GM18520 (cell line): Measurements from ENCODE around the gene RUFY1.
A peak's percentile ranks its signal among the peaks of the same experiment; 100 is the strongest.
"Not testable (repeated sequence)": the region's sequence is repeated elsewhere in the genome, so short reads cannot be mapped to it uniquely, and the experiment has no call there.

ENCODE experiments used
- ATAC-seq: cut with Tn5 transposase; IDR thresholded peaks from one replicate; pipeline ENCODE4 v1.9.1; 2021; ENCODE audit not compliant: unreplicated experiment

Gene RUFY1

GRCh38 chr5:179620703-179621350 is 70.5 kb downstream of the RUFY1 start:
- ATAC-seq = no peak

- no peak for ATAC-seq
Measured at GRCh38 chr5:179621551-179622214, 71.3 kb downstream of the RUFY1 start.

- peak; percentile 61 for ATAC-seq
Measured at GRCh38 chr5:179623003-179623905, 72.9 kb downstream of the RUFY1 start, which contains the start of gene HNRNPH1. Gene HNRNPH1 (minus strand): TSS chr5:179623671. CDS start chr5:179623133, 538 bp downstream.

GRCh38 chr5:179623906-179624741 is 73.8 kb downstream of the RUFY1 start:
- no peak for ATAC-seq

GRCh38 chr5:179624841-179625271 is 74.5 kb downstream of the RUFY1 start:
- ATAC-seq = no peak

GRCh38 chr5:179633501-179634369 is 83.4 kb downstream of the RUFY1 start:
- ATAC-seq = not testable (repeated sequence)

- peak; percentile 86 for ATAC-seq
Measured at GRCh38 chr5:179634370-179635172, 84.2 kb downstream of the RUFY1 start.

GRCh38 chr5:179639296-179639695 is 88.9 kb downstream of the RUFY1 start:
- ATAC-seq = not testable (repeated sequence)

GRCh38 chr5:179641745-179642144 is 91.4 kb downstream of the RUFY1 start:
- ATAC-seq = not testable (repeated sequence)

- not testable (repeated sequence) for ATAC-seq
Measured at GRCh38 chr5:179642626-179643025, 92.3 kb downstream of the RUFY1 start.

GRCh38 chr5:179643141-179643920 is 93.0 kb downstream of the RUFY1 start:
- ATAC-seq = not testable (repeated sequence)

GRCh38 chr5:179644766-179645165 is 94.4 kb downstream of the RUFY1 start:
- not testable (repeated sequence) for ATAC-seq

GRCh38 chr5:179648410-179648809 is 98.1 kb downstream of the RUFY1 start:
- no peak for ATAC-seq

- ATAC-seq = not testable (repeated sequence)
Measured at GRCh38 chr5:179649166-179649703, 98.9 kb downstream of the RUFY1 start.

- not testable (repeated sequence) for ATAC-seq
Measured at GRCh38 chr5:179650245-179650644, 99.9 kb downstream of the RUFY1 start.

- not testable (repeated sequence) for ATAC-seq
Measured at GRCh38 chr5:179653135-179653534, 102.8 kb downstream of the RUFY1 start.

GRCh38 chr5:179657302-179658178 is 107.2 kb downstream of the RUFY1 start:
- ATAC-seq = peak; percentile 82
